ENCODE results near the gene SH3PXD2A. TPM values are rescaled to one million over a fixed set of nuclear protein-coding genes. Genes with fewer than 3 reads are reported as not detected.
"Not testable (repeated sequence)": the region's sequence is repeated elsewhere in the genome, so short reads cannot be mapped to it uniquely, and the experiment has no call there.

Gene SH3PXD2A
- total RNA-seq, 2 experiments from 2014 or later, result 10.2 to 10.9 TPM

GRCh38 chr10:103745341-103746247 lies 109.8 kb downstream of the SH3PXD2A start:
- Mint-ChIP-seq H3K27ac (peak overlapping the region; percentile 55), H3K9me3 (no peaks in the 10 kb centered on the region), H3K27me3 (no peaks in the 10 kb centered on the region), H3K4me1 (peaks cover 6% of the 10 kb centered on the region), H3K36me3 (no peaks in the 10 kb centered on the region), H3K4me3 (peak overlapping the region; percentile 41)
- DNase-seq, result peak; percentile 38

- Mint-ChIP-seq H3K4me3 (no peak overlapping the region), H3K4me1 (peaks cover 4% of the 10 kb centered on the region), H3K27me3 (no peaks in the 10 kb centered on the region), H3K27ac (no peak overlapping the region), H3K9me3 (no peaks in the 10 kb centered on the region), H3K36me3 (no peaks in the 10 kb centered on the region)
- DNase-seq, result no peak
These were observed 112.6 kb downstream of the SH3PXD2A start for GRCh38 chr10:103742824-103743223.

DNA sequence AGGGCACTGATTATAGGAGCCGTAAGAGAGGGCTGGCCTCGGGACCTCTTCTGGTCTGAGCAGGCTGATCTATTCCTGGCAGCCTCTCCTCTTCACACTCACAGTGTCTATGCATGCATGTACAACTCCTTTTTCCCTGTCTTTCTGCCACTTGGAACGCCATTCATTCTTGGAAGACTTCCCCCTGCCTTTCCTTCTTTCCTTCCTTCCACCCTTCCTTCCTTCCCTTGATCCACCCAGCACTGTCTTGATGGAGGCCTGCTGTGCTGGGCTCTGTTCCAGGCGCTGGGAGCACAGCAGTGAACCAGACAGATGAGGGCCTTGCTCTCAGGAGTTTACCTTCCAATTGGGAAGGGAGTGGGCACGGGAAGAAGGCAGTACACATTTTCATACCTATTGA lies 114.8 kb downstream of the SH3PXD2A start:
- H3K27ac Mint-ChIP-seq, result no peak overlapping the region
- no peaks in the 10 kb centered on the region for H3K9me3 Mint-ChIP-seq
- no peak for DNase-seq
- H3K27me3 Mint-ChIP-seq, result no peaks in the 10 kb centered on the region
- no peak overlapping the region for H3K4me3 Mint-ChIP-seq
- peaks cover 2% of the 10 kb centered on the region for H3K4me1 Mint-ChIP-seq
- no peaks in the 10 kb centered on the region for H3K36me3 Mint-ChIP-seq

- no peak for DNase-seq
- H3K27me3 Mint-ChIP-seq, result no peaks in the 10 kb centered on the region
- H3K27ac Mint-ChIP-seq, result no peak overlapping the region
- H3K9me3 Mint-ChIP-seq, result no peaks in the 10 kb centered on the region
- H3K36me3 Mint-ChIP-seq, result no peaks in the 10 kb centered on the region
- H3K4me1 Mint-ChIP-seq, result no peaks in the 10 kb centered on the region
- no peak overlapping the region for H3K4me3 Mint-ChIP-seq
These were observed 116.2 kb downstream of the SH3PXD2A start for GRCh38 chr10:103739039-103739764.

- H3K36me3 Mint-ChIP-seq, result no peaks in the 10 kb centered on the region
- no peaks in the 10 kb centered on the region for H3K27me3 Mint-ChIP-seq
- no peak overlapping the region for H3K4me3 Mint-ChIP-seq
- H3K9me3 Mint-ChIP-seq, result no peaks in the 10 kb centered on the region
- no peak for DNase-seq
- no peak overlapping the region for H3K27ac Mint-ChIP-seq
- no peaks in the 10 kb centered on the region for H3K4me1 Mint-ChIP-seq
These were observed 117.5 kb downstream of the SH3PXD2A start for GRCh38 chr10:103737735-103738367.

DNA sequence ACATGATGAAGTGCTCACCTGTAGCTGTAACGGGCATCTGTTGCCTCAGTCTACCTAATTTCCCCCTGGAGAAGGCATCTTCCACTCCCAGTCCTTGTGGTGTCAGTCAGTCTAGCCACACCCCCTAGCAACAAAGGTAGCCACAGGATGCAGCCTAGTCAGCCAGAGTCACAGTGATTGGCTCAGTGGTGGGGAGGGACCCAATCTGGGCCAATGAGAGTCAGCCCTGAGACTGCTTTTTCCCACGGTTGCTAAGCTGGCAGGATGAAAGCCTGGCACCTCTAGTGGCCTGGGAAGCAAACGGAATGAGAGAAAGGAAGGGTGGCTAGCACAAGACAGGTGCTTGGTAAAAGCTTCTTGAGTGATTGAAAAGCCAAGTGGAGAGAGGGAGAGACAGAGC lies 118.6 kb downstream of the SH3PXD2A start:
- Mint-ChIP-seq H3K4me1 (no peaks in the 10 kb centered on the region), H3K4me3 (no peak overlapping the region), H3K27ac (no peak overlapping the region), H3K27me3 (no peaks in the 10 kb centered on the region), H3K9me3 (no peaks in the 10 kb centered on the region), H3K36me3 (no peaks in the 10 kb centered on the region)
- DNase-seq, result no peak

DNA sequence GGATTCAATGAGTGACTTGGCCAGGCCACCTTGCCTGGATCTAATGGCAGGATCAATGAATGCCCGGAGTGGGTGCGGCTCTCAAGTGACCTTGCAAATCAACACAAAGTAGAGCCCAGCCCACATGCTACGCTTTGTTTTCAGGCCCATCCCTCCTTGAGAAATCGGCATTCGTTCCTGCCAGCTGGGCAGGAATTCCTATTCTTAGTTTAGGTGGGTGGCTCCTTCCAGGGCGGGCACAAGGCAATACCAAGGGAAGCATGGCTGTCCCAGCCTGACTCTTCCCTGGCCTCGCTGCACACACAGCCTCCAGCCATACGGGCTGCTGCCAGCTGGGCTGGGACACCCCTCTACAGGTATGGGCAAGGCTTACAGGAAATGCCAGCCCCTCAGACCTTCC lies 119.3 kb downstream of the SH3PXD2A start:
- no peak for DNase-seq
- H3K9me3 Mint-ChIP-seq, result no peaks in the 10 kb centered on the region
- no peak overlapping the region for H3K4me3 Mint-ChIP-seq
- no peaks in the 10 kb centered on the region for H3K36me3 Mint-ChIP-seq
- H3K27ac Mint-ChIP-seq, result no peak overlapping the region
- H3K27me3 Mint-ChIP-seq, result no peaks in the 10 kb centered on the region
- H3K4me1 Mint-ChIP-seq, result no peaks in the 10 kb centered on the region

GRCh38 chr10:103734731-103735130 lies 120.6 kb downstream of the SH3PXD2A start:
- Mint-ChIP-seq H3K4me1 (no peaks in the 10 kb centered on the region), H3K36me3 (no peaks in the 10 kb centered on the region), H3K27me3 (no peaks in the 10 kb centered on the region), H3K9me3 (no peaks in the 10 kb centered on the region), H3K4me3 (no peak overlapping the region), H3K27ac (no peak overlapping the region)
- DNase-seq, result no peak

- H3K4me3 Mint-ChIP-seq, result no peak overlapping the region
- no peaks in the 10 kb centered on the region for H3K27me3 Mint-ChIP-seq
- H3K9me3 Mint-ChIP-seq, result no peaks in the 10 kb centered on the region
- DNase-seq, result no peak
- no peak overlapping the region for H3K27ac Mint-ChIP-seq
- no peaks in the 10 kb centered on the region for H3K36me3 Mint-ChIP-seq
- H3K4me1 Mint-ChIP-seq, result no peaks in the 10 kb centered on the region
These were observed 122.3 kb downstream of the SH3PXD2A start for GRCh38 chr10:103733045-103733419.

- Mint-ChIP-seq H3K9me3 (no peaks in the 10 kb centered on the region), H3K4me3 (no peak overlapping the region), H3K4me1 (no peaks in the 10 kb centered on the region), H3K36me3 (no peaks in the 10 kb centered on the region), H3K27me3 (no peaks in the 10 kb centered on the region), H3K27ac (no peak overlapping the region)
- DNase-seq, result no peak
These were observed 122.9 kb downstream of the SH3PXD2A start for GRCh38 chr10:103732339-103733044.

DNA sequence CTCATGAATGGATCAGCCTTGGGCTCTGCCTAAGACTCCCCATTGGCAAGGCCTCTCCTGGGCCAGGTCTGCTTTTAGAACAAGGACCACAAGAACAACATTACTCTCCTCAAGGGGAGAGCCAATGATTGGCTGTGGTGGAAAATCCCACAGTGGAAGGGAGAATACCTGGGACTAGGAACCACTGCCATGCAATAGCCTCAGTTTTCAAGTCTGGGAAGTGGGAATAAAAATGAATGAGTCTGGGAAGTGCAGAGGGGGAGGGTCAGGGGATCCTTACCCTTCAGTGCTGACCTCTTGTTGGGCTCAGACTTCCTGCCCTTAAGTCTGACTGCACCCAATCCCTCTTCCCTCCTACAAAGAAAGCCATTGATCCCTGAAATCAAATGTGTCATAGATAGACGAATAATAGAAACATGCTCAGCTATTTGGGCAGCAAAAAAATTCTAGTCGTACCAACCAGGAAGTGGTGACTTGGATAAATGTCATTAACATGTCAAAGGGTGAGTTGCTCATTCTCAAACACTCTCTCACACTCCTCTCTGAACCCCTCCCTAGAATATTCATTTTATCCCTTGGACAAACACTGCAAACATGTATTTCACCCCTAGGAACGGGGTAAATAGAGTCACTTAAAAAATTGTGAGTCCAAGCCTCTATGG lies 123.6 kb downstream of the SH3PXD2A start:
- no peak for DNase-seq
- no peaks in the 10 kb centered on the region for H3K36me3 Mint-ChIP-seq
- H3K9me3 Mint-ChIP-seq, result no peaks in the 10 kb centered on the region
- no peak overlapping the region for H3K4me3 Mint-ChIP-seq
- H3K27ac Mint-ChIP-seq, result no peak overlapping the region
- H3K4me1 Mint-ChIP-seq, result no peaks in the 10 kb centered on the region
- no peaks in the 10 kb centered on the region for H3K27me3 Mint-ChIP-seq

DNA sequence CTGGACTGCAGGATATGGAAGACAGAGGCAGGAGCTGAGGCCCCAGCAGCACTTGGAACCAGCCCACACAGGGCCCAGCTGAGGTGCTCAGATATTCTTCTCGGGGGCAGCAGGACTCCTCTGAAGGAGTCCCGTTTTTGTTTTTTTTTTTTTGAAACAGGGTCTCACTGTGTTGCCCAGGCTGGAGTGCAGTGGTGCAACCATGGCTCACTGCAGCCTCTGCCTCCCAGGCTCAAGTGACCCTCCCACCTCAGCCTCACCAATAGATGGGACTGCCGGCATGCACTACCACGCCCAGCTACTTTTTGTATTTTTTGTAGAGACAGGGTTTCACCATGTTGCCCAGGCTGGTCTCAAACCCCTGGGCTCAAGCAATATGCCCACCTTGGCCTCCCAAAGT lies 124.3 kb downstream of the SH3PXD2A start:
- not testable (repeated sequence) for H3K9me3 Mint-ChIP-seq, H3K27ac Mint-ChIP-seq, H3K36me3 Mint-ChIP-seq, H3K4me1 Mint-ChIP-seq, H3K27me3 Mint-ChIP-seq, H3K4me3 Mint-ChIP-seq, DNase-seq

GRCh38 chr10:103729851-103730250 lies 125.5 kb downstream of the SH3PXD2A start:
- Mint-ChIP-seq H3K36me3 (no peaks in the 10 kb centered on the region), H3K4me3 (no peak overlapping the region), H3K27ac (no peak overlapping the region), H3K4me1 (no peaks in the 10 kb centered on the region), H3K27me3 (no peaks in the 10 kb centered on the region), H3K9me3 (no peaks in the 10 kb centered on the region)
- DNase-seq, result no peak

- no peaks in the 10 kb centered on the region for H3K9me3 Mint-ChIP-seq
- no peak overlapping the region for H3K27ac Mint-ChIP-seq
- H3K27me3 Mint-ChIP-seq, result no peaks in the 10 kb centered on the region
- H3K4me3 Mint-ChIP-seq, result no peak overlapping the region
- no peak for DNase-seq
- H3K36me3 Mint-ChIP-seq, result no peaks in the 10 kb centered on the region
- H3K4me1 Mint-ChIP-seq, result no peaks in the 10 kb centered on the region
These were observed 127.2 kb downstream of the SH3PXD2A start for GRCh38 chr10:103727991-103728689.
